HG03520 (cell line): Measurements from ENCODE around the gene DTX3L.
A peak's percentile ranks its signal among the peaks of the same experiment; 100 is the strongest.
"Not testable (repeated sequence)": the region's sequence is repeated elsewhere in the genome, so short reads cannot be mapped to it uniquely, and the experiment has no call there.

ENCODE experiments used
- ATAC-seq: cut with Tn5 transposase; IDR thresholded peaks from one replicate; pipeline ENCODE4 v1.9.1; 2021; ENCODE audit warnings: mild to moderate bottlenecking, moderate library complexity; ENCODE audit not compliant: unreplicated experiment

Gene DTX3L

DNA sequence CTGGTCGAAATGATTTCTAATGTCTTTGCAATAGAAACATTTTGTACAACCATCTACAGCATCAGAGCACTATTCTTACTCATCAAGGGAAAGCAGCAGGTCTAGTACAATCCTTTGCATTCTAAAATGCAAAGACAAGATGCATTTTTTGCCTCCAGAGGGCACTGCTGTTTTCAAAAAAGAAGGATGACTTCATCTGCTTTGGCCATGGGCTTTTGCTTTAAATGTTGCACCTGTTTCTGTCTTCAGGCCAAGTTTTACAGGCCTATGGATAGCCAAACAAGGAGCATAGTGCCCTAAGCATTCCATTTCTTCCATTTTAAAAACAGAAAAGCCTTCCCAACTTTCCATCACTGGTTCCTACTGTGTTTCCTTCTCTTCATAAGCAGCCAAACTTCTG, 3.5 kb upstream of the DTX3L start:
- ATAC-seq, result no peak

- no peak for ATAC-seq
These were observed 1.0 kb upstream of the DTX3L start for GRCh38 chr3:122562923-122563716.

DNA sequence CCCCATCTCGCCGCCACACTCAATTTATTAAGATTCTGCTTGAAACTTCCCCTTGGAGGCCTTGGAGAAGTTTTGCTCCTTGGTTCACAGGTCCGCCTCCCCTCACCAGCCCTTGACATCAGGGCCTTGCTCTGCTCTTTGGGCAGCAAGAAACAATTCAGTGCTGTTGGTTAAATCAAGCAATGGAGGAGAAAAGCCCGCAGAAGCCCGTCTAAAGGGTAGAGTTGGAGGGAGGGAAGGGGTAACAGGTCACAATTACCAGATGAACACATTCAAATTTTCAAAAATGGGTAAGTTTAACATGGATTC, 467 bp upstream of the DTX3L start:
- no peak for ATAC-seq

GRCh38 chr3:122568131-122568530, 4.0 kb downstream of the DTX3L start:
- ATAC-seq, result not testable (repeated sequence)

DNA sequence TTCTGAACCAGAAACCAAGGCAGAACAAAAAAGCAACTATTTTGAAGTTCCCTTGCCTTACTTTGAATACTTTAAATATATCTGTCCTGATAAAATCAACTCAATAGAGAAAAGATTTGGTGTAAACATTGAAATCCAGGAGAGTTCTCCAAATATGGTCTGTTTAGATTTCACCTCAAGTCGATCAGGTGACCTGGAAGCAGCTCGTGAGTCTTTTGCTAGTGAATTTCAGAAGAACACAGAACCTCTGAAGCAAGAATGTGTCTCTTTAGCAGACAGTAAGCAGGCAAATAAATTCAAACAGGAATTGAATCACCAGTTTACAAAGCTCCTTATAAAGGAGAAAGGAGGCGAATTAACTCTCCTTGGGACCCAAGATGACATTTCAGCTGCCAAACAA, 4.6 kb downstream of the DTX3L start:
- ATAC-seq, result no peak

DNA sequence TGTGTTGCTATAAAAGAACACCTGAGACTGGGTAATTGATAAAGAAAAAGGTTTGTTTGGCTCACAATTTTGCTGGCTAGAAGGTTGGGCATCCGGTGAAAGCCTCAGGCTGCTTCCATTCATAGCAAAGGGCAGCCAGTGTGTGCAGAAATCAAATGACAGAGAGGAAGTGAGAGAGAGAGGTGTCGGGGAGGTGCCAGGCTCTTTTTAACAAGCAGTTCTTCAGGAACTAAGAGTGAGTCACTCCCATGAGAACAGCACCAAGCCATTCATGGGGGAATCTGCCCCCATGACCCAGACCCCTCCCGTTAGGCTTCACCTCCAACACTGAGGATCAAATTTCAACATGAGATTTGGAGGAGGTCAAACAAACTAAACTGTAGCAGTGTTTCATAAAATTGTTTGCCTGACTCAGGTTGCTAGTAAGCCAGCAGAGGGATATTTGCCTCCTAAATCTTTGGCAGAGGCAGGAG, 8.8 kb downstream of the DTX3L start:
- no peak for ATAC-seq

GRCh38 chr3:122576174-122576940, 12.2 kb downstream of the DTX3L start:
- peak; percentile 78 for ATAC-seq

GRCh38 chr3:122577409-122578031, 13.4 kb downstream of the DTX3L start, which contains the start of gene PARP15:
PARP15 (plus strand) TSS chr3:122577650; CDS start chr3:122577668, 18 bp downstream.
- no peak for ATAC-seq

DNA sequence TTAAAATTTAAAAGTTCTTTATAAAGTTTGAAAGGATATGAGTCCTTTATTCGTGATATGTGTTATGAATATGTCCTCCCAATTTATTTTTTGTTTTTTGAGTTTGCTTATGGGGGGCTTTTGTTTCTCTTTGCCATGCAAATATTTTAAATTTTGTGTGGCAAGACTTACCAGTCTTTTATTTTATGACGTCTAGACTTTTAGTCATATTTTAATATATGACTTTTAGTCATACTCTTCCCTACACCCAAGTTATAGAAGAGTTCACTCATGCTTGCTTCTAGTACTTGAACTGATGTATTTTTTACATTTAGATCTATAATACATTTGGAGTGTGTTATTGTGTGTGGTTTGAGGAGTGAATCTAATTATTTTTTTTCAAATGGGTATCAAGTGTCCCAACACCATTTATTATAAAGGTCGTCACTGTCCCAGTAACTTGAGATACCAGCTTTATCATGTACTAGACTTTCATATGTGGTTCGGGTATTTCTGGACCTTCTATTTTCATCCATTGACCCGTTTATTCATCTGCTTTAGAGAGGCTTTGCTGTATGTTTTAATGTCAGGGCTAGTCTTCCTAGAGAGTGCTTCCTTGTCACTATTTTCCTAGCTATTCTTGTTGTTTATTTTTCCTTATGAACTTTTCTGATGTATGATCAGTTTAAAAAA, 14.1 kb downstream of the DTX3L start:
- ATAC-seq, result no peak

DNA sequence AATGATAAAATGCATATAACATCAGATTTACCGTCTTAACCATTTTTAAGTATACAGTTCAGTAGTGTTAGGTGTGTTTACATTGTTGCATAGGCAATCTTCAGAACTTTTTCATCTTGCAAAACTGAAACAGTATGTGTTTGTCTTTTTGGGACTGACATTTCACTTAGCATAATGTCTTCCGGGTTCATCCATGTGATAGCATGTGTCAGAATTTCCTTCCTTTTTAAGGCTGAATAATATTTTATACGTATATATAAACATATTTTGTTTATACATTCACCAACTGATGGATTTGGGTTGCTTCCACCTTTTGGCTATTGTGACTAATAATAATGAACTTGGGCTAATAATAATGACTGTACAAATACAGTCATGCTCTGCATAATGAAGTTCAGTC, 16.3 kb downstream of the DTX3L start:
- ATAC-seq, result no peak

DNA sequence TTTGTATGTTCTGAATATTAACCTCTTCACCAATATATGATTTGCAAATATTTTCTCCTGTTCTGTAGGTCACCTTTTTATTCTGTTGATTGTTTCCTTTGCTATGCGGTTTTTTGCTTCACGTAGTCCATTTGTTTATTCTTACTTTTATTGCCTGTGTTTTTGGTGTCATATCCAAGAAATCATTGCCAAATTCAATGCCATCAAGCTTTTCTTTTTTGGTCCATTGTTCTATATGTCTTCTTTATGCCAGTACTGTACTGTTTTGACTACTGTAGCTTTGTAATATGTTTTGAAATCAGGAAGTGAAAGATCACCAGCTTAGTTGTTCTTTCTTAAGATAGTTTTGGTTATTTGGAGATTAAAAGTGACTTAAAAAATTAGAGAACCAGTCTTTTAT, 17.5 kb downstream of the DTX3L start:
- no peak for ATAC-seq

- no peak for ATAC-seq
These were observed 18.3 kb downstream of the DTX3L start for GRCh38 chr3:122582390-122582789.

- no peak for ATAC-seq
These were observed 22.0 kb downstream of the DTX3L start for GRCh38 chr3:122586098-122586497.

DNA sequence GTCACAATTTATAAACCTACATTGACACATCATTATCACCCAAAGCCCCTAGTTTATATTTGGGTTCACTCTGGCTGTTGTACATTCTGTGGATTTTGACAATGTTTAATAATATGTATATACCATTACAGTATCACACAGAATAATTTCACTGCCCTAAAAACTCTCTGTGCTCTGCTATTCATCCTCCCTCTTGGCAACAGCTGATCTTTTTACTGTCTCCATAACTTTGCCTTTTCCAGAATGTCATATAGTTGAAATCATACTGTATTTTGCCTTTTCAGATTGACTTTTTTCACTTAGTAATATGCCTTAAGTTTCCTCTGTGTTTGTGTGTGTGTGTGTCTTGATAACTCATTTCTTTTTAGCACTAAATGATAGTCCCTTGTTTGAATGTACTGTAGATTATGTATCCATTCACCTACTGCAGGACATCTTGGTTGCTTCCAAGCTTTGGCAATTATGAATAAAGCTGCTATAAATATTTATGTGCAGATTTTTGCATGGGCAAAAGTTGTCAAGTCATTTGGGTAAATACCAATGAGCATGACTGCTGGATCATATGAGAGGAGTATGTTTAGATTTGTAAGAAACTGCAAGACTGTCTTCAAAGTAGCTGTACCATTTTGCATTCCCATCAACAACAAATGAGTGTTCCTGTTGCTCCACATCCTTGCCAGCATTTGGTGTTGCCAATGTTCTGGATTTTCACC, 22.8 kb downstream of the DTX3L start:
- no peak for ATAC-seq

GRCh38 chr3:122587572-122587971, 23.4 kb downstream of the DTX3L start:
- no peak for ATAC-seq

DNA sequence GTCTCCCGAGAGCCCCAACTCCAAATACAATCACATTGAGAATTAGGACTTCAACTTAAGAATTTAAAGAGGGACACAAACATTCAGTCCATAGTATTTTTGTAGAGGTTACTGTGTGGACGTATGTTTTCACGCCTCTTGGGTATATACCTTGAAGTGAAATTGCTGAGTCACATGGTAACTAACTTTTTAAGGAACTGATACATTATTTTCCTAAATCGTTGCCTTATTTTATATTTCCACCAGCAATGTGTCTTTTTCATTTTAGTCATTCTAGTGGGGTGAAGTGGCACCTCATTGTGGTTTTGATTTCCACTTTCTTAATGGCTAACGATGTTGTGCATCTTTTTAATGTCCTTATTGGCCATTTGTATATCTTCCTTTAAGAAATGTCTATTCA, 25.2 kb downstream of the DTX3L start:
- no peak for ATAC-seq

GRCh38 chr3:122590610-122591009, 26.5 kb downstream of the DTX3L start:
- no peak for ATAC-seq

GRCh38 chr3:122594025-122594424, 29.9 kb downstream of the DTX3L start:
- no peak for ATAC-seq

- no peak for ATAC-seq
These were observed 34.0 kb downstream of the DTX3L start for GRCh38 chr3:122598151-122598550.

DNA sequence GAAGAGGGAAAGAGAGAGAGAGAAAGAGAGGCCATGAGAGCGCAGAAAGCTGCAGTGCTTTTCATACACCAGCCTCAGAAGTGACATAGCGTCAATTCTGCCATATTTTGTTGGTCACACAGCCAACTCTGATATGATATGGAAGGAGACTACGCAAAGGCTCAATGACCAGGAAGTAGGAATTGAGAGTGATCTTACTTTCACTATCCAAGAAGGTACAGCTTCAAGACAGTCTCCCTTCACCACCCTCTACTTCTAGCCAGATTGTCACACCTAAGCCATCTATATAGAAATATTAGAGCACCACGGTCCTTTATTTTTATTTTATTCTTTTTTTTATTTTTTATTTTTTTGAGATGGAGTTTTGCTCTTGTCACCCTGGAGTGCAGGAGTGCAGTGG, 34.4 kb downstream of the DTX3L start:
- ATAC-seq, result no peak
